Effector memory CD8-positive, alpha-beta T cell (primary cell): ENCODE data around the gene MSLN.

Experiments used
- ATAC-seq: fragments of 150-1000 bp; cut with Tn5 transposase; replicated peaks from 2 replicates; pipeline ENCODE4 v1.10.0; 2021; ENCODE audit warnings: mild to moderate bottlenecking, moderate library complexity
- DNase-seq, 3 experiments: peaks; one replicate each; pipeline ENCODE4 v3.0.0; 2021
- H3K27ac Mint-ChIP-seq, 2 donors: one replicate each; pipeline ENCODE4 v1.8.0; 2022; ENCODE audit warnings: mild to moderate bottlenecking in 2 of 2, mixed read lengths in 2 of 2, moderate library complexity in 2 of 2
- H3K27me3 Mint-ChIP-seq, 2 donors: one replicate each; pipeline ENCODE4 v1.8.0; 2022; ENCODE audit warnings: mixed read lengths in 2 of 2
- H3K36me3 Mint-ChIP-seq: one replicate; pipeline ENCODE4 v1.8.0; 2022; ENCODE audit warnings: mild to moderate bottlenecking, moderate library complexity, mixed read lengths; ENCODE audit not compliant: insufficient read depth
- H3K4me1 Mint-ChIP-seq, 2 donors: one replicate each; pipeline ENCODE4 v1.8.0; 2022; ENCODE audit warnings: low read depth in 2 of 2, mixed read lengths in 2 of 2
- H3K4me3 Mint-ChIP-seq, 2 donors: one replicate each; pipeline ENCODE4 v1.8.0; 2022; ENCODE audit warnings: mild to moderate bottlenecking in 2 of 2, mixed read lengths in 2 of 2, moderate library complexity in 2 of 2
- H3K9me3 Mint-ChIP-seq, 2 donors: one replicate each; pipeline ENCODE4 v1.8.0; 2022; ENCODE audit warnings: mixed read lengths in 2 of 2

MSLN gene

DNA sequence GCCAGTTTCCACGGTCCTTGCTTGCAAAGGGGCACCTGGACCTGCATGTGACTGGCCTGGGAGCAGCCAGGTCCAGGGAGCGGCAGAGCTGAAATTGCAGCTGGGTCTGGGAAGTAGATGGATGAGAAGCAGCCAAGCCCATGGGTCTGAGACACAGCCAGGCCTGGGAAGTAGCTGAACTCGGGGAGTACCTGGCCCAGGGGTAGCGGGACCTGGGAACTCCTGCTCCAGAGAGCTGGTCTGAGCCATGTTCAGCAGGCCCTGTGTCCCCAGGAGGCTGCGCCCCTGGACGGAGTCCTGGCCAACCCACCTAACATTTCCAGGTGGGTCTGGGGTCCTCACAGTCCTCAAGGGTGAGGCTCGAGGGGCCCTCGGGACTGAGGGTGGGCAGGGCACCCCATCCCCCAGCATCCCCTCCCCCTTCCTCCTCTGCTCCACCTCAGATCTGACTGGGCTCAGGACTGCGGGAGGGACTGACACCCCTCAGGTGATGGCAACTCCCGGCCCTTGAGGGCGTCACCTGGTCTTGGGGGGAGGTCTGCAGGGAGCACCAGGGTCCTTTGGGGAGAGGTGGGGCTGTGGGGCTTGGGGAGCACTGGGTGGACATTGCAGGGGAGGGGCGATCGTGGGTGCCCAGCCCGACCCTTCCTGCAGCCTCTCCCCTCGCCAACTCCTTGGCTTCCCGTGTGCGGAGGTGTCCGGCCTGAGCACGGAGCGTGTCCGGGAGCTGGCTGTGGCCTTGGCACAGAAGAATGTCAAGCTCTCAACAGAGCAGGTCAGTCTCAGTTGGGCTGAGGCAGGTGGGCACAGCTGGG lies 3.0 kb downstream of the MSLN start:
- Mint-ChIP-seq H3K27ac (no peak overlapping the region), H3K36me3 (no peaks in the 10 kb centered on the region), H3K4me1 (no peaks in the 10 kb centered on the region), H3K27me3 (peaks cover 0 to 6% of the 10 kb centered on the region in 2 donors), H3K4me3 (no peak overlapping the region), H3K9me3 (no peaks in the 10 kb centered on the region)
- no peak for DNase-seq
- ATAC-seq, result no peak

DNA sequence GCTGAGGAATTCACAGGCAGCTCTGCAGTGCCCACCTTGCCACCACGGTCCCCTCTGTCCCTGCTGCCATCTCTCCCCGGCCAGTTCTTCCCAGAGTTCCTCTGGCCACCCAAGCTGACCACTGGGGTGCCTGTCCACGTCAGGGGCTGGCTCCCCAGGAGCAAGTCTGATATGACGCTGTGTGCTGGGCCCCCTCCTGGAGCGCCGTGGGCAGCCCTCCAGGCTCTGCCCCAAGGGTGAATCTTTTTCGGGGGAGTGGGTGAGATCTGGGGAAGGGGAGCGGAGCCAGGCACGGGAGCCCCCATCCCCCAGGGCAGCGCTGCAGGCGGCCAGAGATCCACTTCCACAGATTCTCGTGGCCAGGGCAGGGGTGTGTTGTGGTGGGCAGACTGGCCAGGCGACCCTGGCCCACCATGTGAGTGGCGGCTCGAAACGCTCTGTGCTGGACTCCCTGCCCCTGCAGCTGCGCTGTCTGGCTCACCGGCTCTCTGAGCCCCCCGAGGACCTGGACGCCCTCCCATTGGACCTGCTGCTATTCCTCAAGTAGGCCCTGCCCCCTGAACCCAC lies 3.7 kb downstream of the MSLN start:
- DNase-seq, result no peak
- Mint-ChIP-seq H3K4me1 (no peaks in the 10 kb centered on the region), H3K9me3 (no peaks in the 10 kb centered on the region), H3K4me3 (no peak overlapping the region), H3K27me3 (peaks cover 0 to 6% of the 10 kb centered on the region in 2 donors), H3K36me3 (no peaks in the 10 kb centered on the region), H3K27ac (no peak overlapping the region)
- ATAC-seq, result no peak

DNA sequence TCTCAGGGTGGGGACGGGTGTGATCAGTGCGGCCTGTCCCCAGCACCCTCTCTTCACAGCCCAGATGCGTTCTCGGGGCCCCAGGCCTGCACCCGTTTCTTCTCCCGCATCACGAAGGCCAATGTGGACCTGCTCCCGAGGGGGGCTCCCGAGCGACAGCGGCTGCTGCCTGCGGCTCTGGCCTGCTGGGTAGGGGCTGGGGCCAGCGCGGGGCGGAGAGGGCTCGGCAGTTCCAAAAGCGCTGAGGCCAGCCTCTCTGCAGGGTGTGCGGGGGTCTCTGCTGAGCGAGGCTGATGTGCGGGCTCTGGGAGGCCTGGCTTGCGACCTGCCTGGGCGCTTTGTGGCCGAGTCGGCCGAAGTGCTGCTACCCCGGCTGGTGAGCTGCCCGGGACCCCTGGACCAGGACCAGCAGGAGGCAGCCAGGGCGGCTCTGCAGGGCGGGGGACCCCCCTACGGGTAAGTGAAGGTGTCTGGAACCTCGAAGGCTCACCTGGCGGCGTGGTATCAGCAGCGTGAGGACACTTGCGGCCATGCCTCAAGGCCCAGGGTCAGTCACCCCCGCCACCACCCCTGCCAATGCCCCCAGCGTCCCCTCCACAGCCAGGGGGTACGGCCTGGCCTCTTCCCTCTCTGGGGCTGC lies 4.4 kb downstream of the MSLN start:
- no peak overlapping the region for H3K4me3 Mint-ChIP-seq
- no peak overlapping the region for H3K27ac Mint-ChIP-seq
- H3K27me3 Mint-ChIP-seq, result peaks cover 0 to 6% of the 10 kb centered on the region in 2 donors
- ATAC-seq (no peak), DNase-seq (no peak)
- no peaks in the 10 kb centered on the region for H3K9me3 Mint-ChIP-seq
- no peaks in the 10 kb centered on the region for H3K36me3 Mint-ChIP-seq
- H3K4me1 Mint-ChIP-seq, result no peaks in the 10 kb centered on the region

DNA sequence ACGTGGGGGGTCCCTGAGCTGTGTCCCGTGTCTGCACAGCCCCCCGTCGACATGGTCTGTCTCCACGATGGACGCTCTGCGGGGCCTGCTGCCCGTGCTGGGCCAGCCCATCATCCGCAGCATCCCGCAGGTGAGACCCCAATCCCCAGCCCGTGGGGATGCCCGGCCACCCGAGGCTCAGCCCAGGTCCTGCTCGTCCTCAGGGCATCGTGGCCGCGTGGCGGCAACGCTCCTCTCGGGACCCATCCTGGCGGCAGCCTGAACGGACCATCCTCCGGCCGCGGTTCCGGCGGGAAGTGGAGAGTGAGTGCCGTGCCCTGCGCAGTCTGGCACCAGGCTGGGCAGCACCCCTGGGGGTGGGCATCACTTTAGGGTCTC lies 4.9 kb downstream of the MSLN start:
- Mint-ChIP-seq H3K4me3 (no peak overlapping the region), H3K4me1 (no peaks in the 10 kb centered on the region), H3K27me3 (peaks cover 0 to 6% of the 10 kb centered on the region in 2 donors), H3K9me3 (no peaks in the 10 kb centered on the region), H3K27ac (no peak overlapping the region), H3K36me3 (no peaks in the 10 kb centered on the region)
- ATAC-seq, result no peak
- DNase-seq, result no peak

DNA sequence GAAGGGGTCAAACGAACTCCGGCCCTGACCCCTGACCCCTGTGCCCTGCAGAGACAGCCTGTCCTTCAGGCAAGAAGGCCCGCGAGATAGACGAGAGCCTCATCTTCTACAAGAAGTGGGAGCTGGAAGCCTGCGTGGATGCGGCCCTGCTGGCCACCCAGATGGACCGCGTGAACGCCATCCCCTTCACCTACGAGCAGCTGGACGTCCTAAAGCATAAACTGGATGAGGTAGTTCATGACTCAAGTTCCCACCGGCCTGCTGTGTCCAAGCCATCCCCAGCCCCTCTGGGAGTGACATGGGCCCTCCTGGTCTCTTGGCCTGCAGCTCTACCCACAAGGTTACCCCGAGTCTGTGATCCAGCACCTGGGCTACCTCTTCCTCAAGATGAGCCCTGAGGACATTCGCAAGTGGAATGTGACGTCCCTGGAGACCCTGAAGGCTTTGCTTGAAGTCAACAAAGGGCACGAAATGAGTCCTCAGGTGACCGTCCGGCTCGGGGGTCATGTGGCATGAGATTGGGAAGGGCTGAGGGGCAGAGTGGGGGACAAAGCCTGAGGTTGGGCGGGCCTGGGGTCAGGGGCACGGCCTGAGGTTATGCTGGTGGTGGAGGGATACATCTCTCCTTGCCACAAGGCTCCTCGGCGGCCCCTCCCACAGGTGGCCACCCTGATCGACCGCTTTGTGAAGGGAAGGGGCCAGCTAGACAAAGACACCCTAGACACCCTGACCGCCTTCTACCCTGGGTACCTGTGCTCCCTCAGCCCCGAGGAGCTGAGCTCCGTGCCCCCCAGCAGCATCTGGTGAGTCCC lies 5.7 kb downstream of the MSLN start:
- H3K27ac Mint-ChIP-seq, result no peak overlapping the region
- H3K36me3 Mint-ChIP-seq, result no peaks in the 10 kb centered on the region
- DNase-seq, result no peak
- no peak overlapping the region for H3K4me3 Mint-ChIP-seq
- H3K27me3 Mint-ChIP-seq, result peaks cover 0 to 6% of the 10 kb centered on the region in 2 donors
- H3K9me3 Mint-ChIP-seq, result no peaks in the 10 kb centered on the region
- no peaks in the 10 kb centered on the region for H3K4me1 Mint-ChIP-seq
- ATAC-seq, result no peak

DNA sequence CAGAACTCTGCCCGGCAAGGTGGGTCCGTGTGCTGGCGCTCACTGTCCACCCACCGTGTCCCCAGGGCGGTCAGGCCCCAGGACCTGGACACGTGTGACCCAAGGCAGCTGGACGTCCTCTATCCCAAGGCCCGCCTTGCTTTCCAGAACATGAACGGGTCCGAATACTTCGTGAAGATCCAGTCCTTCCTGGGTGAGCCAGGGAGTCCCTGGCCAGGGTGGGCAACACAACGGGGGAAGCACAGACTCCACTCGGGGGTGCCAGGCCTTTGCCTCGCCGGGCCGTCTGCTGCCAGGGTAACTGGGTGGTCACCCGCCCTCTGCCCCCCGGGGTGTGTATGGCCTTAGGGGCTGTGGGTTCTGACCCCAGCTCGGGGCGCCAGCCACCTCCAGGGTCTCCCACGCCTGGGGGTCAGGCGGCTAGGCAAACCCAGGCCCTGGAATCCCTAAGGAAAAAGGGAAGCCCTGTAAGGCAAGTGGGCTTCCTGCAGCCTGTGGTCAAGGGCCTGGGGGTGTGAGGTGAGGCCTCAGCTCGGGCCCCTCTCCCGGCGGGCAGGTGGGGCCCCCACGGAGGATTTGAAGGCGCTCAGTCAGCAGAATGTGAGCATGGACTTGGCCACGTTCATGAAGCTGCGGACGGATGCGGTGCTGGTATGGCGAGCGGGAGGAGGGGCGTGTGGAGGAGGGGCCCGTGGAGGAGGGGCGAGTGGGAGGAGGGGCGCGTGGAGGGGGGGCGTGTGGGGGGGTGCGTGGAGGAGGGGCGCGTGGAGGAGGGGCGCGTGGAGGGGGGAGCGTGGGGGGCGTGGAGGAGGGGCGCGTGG lies 6.5 kb downstream of the MSLN start:
- H3K27me3 Mint-ChIP-seq, result peaks cover 0 to 6% of the 10 kb centered on the region in 2 donors
- H3K4me3 Mint-ChIP-seq, result no peak overlapping the region
- H3K27ac Mint-ChIP-seq, result no peak overlapping the region
- no peaks in the 10 kb centered on the region for H3K4me1 Mint-ChIP-seq
- no peak for DNase-seq
- no peaks in the 10 kb centered on the region for H3K36me3 Mint-ChIP-seq
- ATAC-seq, result no peak
- no peaks in the 10 kb centered on the region for H3K9me3 Mint-ChIP-seq

DNA sequence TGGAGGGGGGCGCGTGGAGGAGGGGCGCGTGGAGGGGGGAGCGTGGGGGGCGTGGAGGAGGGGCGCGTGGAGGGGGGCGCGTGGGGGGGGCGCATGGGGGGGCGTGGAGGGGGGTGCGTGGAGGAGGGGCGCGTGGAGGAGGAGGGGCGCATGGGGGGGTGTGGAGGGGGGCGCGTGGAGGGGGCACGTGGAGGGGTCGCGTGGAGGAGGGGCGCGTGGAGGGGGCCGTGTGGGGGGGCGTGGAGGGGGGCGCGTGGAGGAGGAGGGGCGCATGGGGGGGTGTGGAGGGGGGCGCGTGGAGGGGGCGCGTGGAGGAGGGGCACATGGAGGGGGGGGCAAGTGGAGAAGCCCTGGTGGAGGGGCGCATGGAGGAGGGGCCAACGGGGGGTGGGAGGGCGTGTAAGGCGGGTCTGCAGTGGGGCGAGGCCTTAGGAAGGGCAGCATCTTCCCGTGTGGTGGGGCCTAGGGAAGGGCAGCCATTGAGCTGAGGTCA lies 7.3 kb downstream of the MSLN start:
- no peak overlapping the region for H3K27ac Mint-ChIP-seq
- H3K4me1 Mint-ChIP-seq, result no peaks in the 10 kb centered on the region
- ATAC-seq (no peak), DNase-seq (no peak)
- no peaks in the 10 kb centered on the region for H3K9me3 Mint-ChIP-seq
- H3K27me3 Mint-ChIP-seq, result peaks cover 0 to 6% of the 10 kb centered on the region in 2 donors
- no peak overlapping the region for H3K4me3 Mint-ChIP-seq
- no peaks in the 10 kb centered on the region for H3K36me3 Mint-ChIP-seq

DNA sequence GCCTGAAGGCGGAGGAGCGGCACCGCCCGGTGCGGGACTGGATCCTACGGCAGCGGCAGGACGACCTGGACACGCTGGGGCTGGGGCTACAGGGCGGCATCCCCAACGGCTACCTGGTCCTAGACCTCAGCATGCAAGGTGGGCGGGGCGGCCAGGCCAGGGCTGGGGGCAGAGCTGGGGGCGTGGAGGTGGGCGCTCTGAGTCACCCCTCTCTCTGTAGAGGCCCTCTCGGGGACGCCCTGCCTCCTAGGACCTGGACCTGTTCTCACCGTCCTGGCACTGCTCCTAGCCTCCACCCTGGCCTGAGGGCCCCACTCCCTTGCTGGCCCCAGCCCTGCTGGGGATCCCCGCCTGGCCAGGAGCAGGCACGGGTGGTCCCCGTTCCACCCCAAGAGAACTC lies 7.9 kb downstream of the MSLN start:
- Mint-ChIP-seq H3K36me3 (no peaks in the 10 kb centered on the region), H3K4me3 (no peak overlapping the region), H3K4me1 (no peaks in the 10 kb centered on the region), H3K27me3 (peaks cover 0 to 6% of the 10 kb centered on the region in 2 donors), H3K9me3 (no peaks in the 10 kb centered on the region), H3K27ac (no peak overlapping the region)
- ATAC-seq, result no peak
- no peak for DNase-seq

DNA sequence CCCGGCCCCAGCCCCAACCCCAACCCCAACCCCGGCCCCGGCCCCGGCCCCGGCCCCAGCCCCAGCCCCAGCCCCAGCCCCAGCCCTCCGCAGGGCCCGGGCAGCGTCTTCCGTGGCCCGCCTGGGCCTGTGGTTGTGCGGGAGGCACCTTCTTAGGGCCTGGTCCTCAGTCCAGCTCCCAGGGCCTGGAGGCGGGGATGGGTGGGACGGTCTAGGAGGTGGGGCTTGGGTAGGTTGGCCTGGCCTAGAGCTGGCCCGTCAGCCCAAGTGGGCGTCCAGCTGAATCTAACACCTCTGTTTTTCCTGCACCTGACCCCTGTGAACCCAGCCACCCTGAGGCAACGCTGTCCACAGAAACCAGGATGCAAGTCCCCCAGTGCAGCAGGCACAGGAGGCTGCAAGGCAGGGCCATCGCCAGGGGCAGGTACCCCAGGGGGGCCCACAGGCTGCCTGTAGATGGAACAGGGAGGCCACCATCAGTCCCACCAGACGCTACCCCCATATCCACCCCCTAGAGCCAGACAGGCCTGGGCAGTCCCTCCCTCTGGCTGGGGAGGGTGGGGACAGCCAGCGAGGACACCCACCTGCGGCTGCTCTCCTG lies 8.8 kb downstream of the MSLN start:
- Mint-ChIP-seq H3K27ac (no peak overlapping the region), H3K36me3 (no peaks in the 10 kb centered on the region), H3K4me1 (no peaks in the 10 kb centered on the region), H3K9me3 (no peaks in the 10 kb centered on the region), H3K27me3 (peaks cover 0 to 6% of the 10 kb centered on the region in 2 donors), H3K4me3 (no peak overlapping the region)
- ATAC-seq (no peak), DNase-seq (no peak)

DNA sequence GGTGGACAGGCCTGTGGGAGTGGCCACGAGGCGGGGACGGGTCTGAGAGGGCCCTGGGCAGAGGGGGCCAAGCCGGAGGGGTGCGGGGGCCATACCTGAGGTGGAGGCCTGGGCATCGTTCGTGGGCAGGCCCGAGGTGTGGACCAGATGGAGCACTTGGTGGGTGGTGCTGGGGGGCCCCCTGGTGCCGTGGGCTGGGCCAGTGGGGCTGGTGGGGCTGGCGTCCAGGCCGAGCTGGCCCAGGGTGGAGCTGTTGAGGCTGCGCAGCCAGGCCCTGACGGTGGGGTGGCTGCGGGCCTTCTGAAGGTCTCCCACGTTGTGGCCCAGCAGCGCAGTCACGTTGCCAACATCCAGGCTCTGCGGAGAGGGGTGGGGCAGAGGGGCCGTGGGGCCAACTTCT lies 9.4 kb downstream of the MSLN start:
- no peak for ATAC-seq
- no peak overlapping the region for H3K4me3 Mint-ChIP-seq
- H3K36me3 Mint-ChIP-seq, result no peaks in the 10 kb centered on the region
- peaks cover 0 to 6% of the 10 kb centered on the region in 2 donors for H3K27me3 Mint-ChIP-seq
- H3K4me1 Mint-ChIP-seq, result no peaks in the 10 kb centered on the region
- no peak overlapping the region for H3K27ac Mint-ChIP-seq
- no peak for DNase-seq
- H3K9me3 Mint-ChIP-seq, result no peaks in the 10 kb centered on the region

DNA sequence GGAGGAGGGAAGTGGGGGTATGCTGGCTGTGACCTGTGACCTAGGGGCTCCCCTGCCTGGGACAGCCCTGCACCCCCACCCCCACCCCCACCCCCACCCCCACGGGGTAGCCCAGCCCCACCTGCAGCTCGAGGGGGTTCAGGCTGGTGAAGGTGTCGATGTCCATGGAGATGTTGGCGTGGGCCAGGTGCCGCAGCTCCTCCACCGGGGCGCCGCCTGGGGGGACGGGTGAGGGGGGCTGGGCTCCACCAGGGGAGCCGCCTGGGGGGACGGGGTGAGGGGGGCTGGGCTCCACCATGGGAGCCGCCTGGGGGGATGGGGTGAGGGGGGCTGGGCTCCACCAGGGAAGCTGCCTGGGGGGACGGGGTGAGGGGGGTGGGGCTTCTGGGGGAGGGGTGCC lies 9.9 kb downstream of the MSLN start:
- Mint-ChIP-seq H3K27me3 (peaks cover 0 to 6% of the 10 kb centered on the region in 2 donors), H3K9me3 (no peaks in the 10 kb centered on the region), H3K27ac (no peak overlapping the region), H3K4me1 (no peaks in the 10 kb centered on the region), H3K4me3 (no peak overlapping the region), H3K36me3 (no peaks in the 10 kb centered on the region)
- DNase-seq (no peak), ATAC-seq (no peak)

DNA sequence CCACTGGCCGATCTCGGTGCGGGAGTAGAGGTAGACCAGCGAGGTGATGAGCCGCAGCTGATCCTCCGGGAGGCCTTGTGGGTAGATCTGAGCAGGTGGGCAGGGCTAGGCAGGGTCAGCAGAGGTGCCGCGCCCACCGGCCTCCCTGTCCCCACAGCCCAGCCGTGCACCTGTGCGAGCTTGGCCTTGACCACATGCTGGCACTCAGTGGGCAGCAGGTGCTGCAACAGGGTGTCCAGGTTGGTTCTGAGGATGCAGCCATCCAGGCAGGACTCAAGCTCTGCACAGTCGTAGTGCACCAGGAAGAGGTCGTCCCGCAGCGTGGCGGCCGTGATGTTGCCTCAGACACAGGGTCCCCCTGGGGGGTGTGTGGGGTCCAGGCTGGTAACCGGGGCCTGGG lies 12.4 kb downstream of the MSLN start:
- H3K9me3 Mint-ChIP-seq, result no peaks in the 10 kb centered on the region
- no peak overlapping the region for H3K27ac Mint-ChIP-seq
- ATAC-seq, result no peak
- H3K4me3 Mint-ChIP-seq, result no peak overlapping the region
- DNase-seq, result no peak
- H3K4me1 Mint-ChIP-seq, result no peaks in the 10 kb centered on the region
- H3K36me3 Mint-ChIP-seq, result no peaks in the 10 kb centered on the region
- H3K27me3 Mint-ChIP-seq, result peaks cover 0 to 4% of the 10 kb centered on the region in 2 donors
